Upper lobe of left lung (tissue), 6 donors: ENCODE data around the gene CABLES2. TPM values are rescaled to one million over a fixed set of nuclear protein-coding genes. Genes with fewer than 3 reads are reported as not detected.
A peak's percentile ranks its signal among the peaks of the same experiment; 100 is the strongest.

Experiments
- ATAC-seq, 2 donors: fragments of 200-7000 bp; cut with Tn5 transposase; one replicate each; pipeline ENCODE4 v1.9.1; 2022; ENCODE audit warnings: mild to moderate bottlenecking in 2 of 2, moderate library complexity in 2 of 2; ENCODE audit not compliant: low FRiP score in 2 of 2
- DNase-seq, 2 donors: peaks; one replicate each; pipeline ENCODE4 v3.0.0-alpha.2; 2019 to 2020
- H3K27ac ChIP-seq, 4 donors: fragments of 200-600 bp; sonication (generic); one replicate each; pipeline ENCODE4 v1.5.1; 2016 to 2019
- H3K27me3 ChIP-seq, 4 donors: fragments of 200-600 bp; sonication (generic); one replicate each; pipeline ENCODE4 v1.5.1; 2017 to 2019
- H3K36me3 ChIP-seq, 4 donors: fragments of 200-600 bp; sonication (generic); one replicate each; pipeline ENCODE4 v1.5.1; 2016 to 2019
- H3K4me1 ChIP-seq, 4 donors: fragments of 200-600 bp; sonication (generic); one replicate each; pipeline ENCODE4 v1.5.1; 2018 to 2019
- H3K4me3 ChIP-seq, 4 donors: fragments of 200-600 bp; sonication (generic); one replicate each; pipeline ENCODE4 v1.5.1; 2017 to 2019; ENCODE audit warnings: mild to moderate bottlenecking in 2 of 4, moderate library complexity in 1 of 4
- H3K9me3 ChIP-seq, 4 donors: fragments of 200-600 bp; sonication (generic); one replicate each; pipeline ENCODE4 v1.5.1; 2018 to 2019
- CTCF ChIP-seq, 6 experiments: fragments of 450-650 bp in 4 of 6; fragments of 200-600 bp in 2 of 6; sonication (generic) in 2 of 6; IDR thresholded peaks; one replicate each; pipeline ENCODE4 v1.5.1; 2016 to 2019; ENCODE audit warnings: antibody characterized with exemption in 6 of 6
- EP300 ChIP-seq, 4 donors: sonication (generic); formaldehyde crosslinking; IDR thresholded peaks; one replicate each; pipeline ENCODE4 v1.5.1; 2017; ENCODE audit warnings: antibody characterized with exemption in 4 of 4, control low read depth in 2 of 4
- POLR2A ChIP-seq, 4 donors: fragments of 450-650 bp; IDR thresholded peaks; one replicate each; pipeline ENCODE4 v1.5.1; 2016 to 2017; ENCODE audit warnings: antibody characterized with exemption in 4 of 4, mild to moderate bottlenecking in 2 of 4
- POLR2AphosphoS5 ChIP-seq, 2 donors: sonication (generic); formaldehyde crosslinking; IDR thresholded peaks; one replicate each; pipeline ENCODE4 v1.5.1; 2017; ENCODE audit warnings: antibody characterized with exemption in 2 of 2
- WGBS, 2 donors: methylation state at CpG; one replicate each; pipeline ENCODE4 v1.1.5; 2017 to 2018; 5-methylcytosine and 5-hydroxymethylcytosine counted together
- total RNA-seq, 6 donors: library from RNA; depleted of rRNA in 4 of 6; stranded (reverse); fragments of >200 nt in 4 of 6; gene quantifications; one replicate each; pipeline versions ENCODE4 v1.1.0 to v1.2.1, GENCODE V29; 2016 to 2021
- donor health status: DM: no; HTN: no; CAD: no; lungs with moderate emphysema.
- donor health status: DM: no; HTN: yes; CAD: no; lungs with severe emphysema.

CABLES2 gene
- total RNA-seq, 6 donors from 2014 or later, result 2.2 to 5.2 (median 4.0) TPM

GRCh38 chr20:62421716-62421990, 14.6 kb upstream of the CABLES2 start:
- Histone ChIP-seq H3K27ac (no peak overlapping the region), H3K27me3 (no peaks in the 10 kb centered on the region), H3K4me3 (no peak overlapping the region), H3K4me1 (peaks cover 0 to 2% (median 0%) of the 10 kb centered on the region in 4 donors), H3K36me3 (no peaks in the 10 kb centered on the region), H3K9me3 (no peaks in the 10 kb centered on the region)
- WGBS, 2 donors, result 79 to 83% methylated on average over 1 to 6 of the region's 6 CpGs
- ATAC-seq, result no peak
- peak in 1 of 2 donors; percentile 37 for DNase-seq
- TF ChIP-seq CTCF (IDR thresholded peaks at IDR 0.05) (no peak), POLR2A (IDR thresholded peaks at IDR 0.05) (no peak), POLR2AphosphoS5 (IDR thresholded peaks at IDR 0.05) (no peak), EP300 (IDR thresholded peaks at IDR 0.05) (no peak)

- WGBS, 2 donors, result 86 to 90% methylated on average over 18 to 24 of the region's 24 CpGs
- no peak for ATAC-seq
Observed at GRCh38 chr20:62420846-62421715, 14.0 kb upstream of the CABLES2 start.

GRCh38 chr20:62419759-62420158, 12.7 kb upstream of the CABLES2 start:
- Histone ChIP-seq H3K4me3 (no peak overlapping the region), H3K27me3 (no peaks in the 10 kb centered on the region), H3K36me3 (no peaks in the 10 kb centered on the region), H3K4me1 (no peaks in the 10 kb centered on the region), H3K27ac (no peak overlapping the region), H3K9me3 (no peaks in the 10 kb centered on the region)
- no peak for TF ChIP-seq CTCF (IDR thresholded peaks at IDR 0.05)
- TF ChIP-seq POLR2AphosphoS5 (IDR thresholded peaks at IDR 0.05), result no peak
- no peak for TF ChIP-seq POLR2A (IDR thresholded peaks at IDR 0.05)
- no peak for TF ChIP-seq EP300 (IDR thresholded peaks at IDR 0.05)
- ATAC-seq (no peak), DNase-seq (peak in 1 of 2 donors; percentile 58)
- 79% methylated on average over 9 of the region's 9 CpGs; no CpG with 5 or more reads in 1 of the 2 donors for WGBS, 2 donors

More at GRCh38 chr20:62420846-62421715, 14.0 kb upstream of the CABLES2 start:
- no peaks in the 10 kb centered on the region for H3K9me3 ChIP-seq
- no peak overlapping the region for H3K27ac ChIP-seq
- no peaks in the 10 kb centered on the region for H3K36me3 ChIP-seq
- DNase-seq, result peak in 1 of 2 donors; percentile 53
- no peak for TF ChIP-seq EP300 (IDR thresholded peaks at IDR 0.05)
- no peak for TF ChIP-seq POLR2A (IDR thresholded peaks at IDR 0.05)
- no peak for TF ChIP-seq CTCF (IDR thresholded peaks at IDR 0.05)
- no peak for TF ChIP-seq POLR2AphosphoS5 (IDR thresholded peaks at IDR 0.05)
- no peak overlapping the region for H3K4me3 ChIP-seq
- H3K27me3 ChIP-seq, result no peaks in the 10 kb centered on the region
- no peaks in the 10 kb centered on the region for H3K4me1 ChIP-seq

- H3K9me3 ChIP-seq, result no peaks in the 10 kb centered on the region
- peak in 1 of 2 donors; percentile 61 for DNase-seq
- ATAC-seq, result no peak
- H3K36me3 ChIP-seq, result no peaks in the 10 kb centered on the region
- no peaks in the 10 kb centered on the region for H3K4me1 ChIP-seq
- no peak for TF ChIP-seq CTCF (IDR thresholded peaks at IDR 0.05)
- TF ChIP-seq POLR2A (IDR thresholded peaks at IDR 0.05), result no peak
- no peak for TF ChIP-seq EP300 (IDR thresholded peaks at IDR 0.05)
- TF ChIP-seq POLR2AphosphoS5 (IDR thresholded peaks at IDR 0.05), result no peak
- H3K27ac ChIP-seq, result no peak overlapping the region
- 73 to 85% methylated on average over 9 to 19 of the region's 19 CpGs for WGBS, 2 donors
- H3K27me3 ChIP-seq, result no peaks in the 10 kb centered on the region
- H3K4me3 ChIP-seq, result no peak overlapping the region
Observed at GRCh38 chr20:62418709-62419487, 11.8 kb upstream of the CABLES2 start.
